Endothelial cell of umbilical vein (primary cell): ENCODE data around the gene TOP3B. TPM values are rescaled to one million over a fixed set of nuclear protein-coding genes. Genes with fewer than 3 reads are reported as not detected.

Source experiments
- BruUV-seq: library from RNA; stranded (reverse); fragments of 400-500 nt; replicated peaks from 2 replicates; lab custom pipeline; 2021; lab: Mats Ljungman, UMichigan
- CTCF ChIA-PET: fragments of 300-600, 350-600 bp; sonication (Branson Sonifier 250); formaldehyde crosslinking; loops from one replicate; lab custom pipeline; 2021; ENCODE audit warnings: antibody characterized with exemption, inconsistent platforms; lab: Charles Lee
- POLR2A ChIA-PET: fragments of 300-600, 350-600 bp; sonication (Branson Sonifier 250); formaldehyde crosslinking; loops from one replicate; lab custom pipeline; 2021; ENCODE audit warnings: antibody characterized with exemption, inconsistent platforms; lab: Charles Lee
- DNase-seq: peaks from one replicate; pipeline ENCODE4 v3.0.0-alpha.2; 2011; ENCODE audit warnings: low read depth, low spot score
- FAIRE-seq: peaks from 2 replicates; lab custom pipeline; 2011; peaks lifted over from hg19 to GRCh38; lab: Jason Lieb, UNC
- H2AFZ ChIP-seq: 2 replicates; pipeline ENCODE4 v1.6.0; 2012; ENCODE audit warnings: low read depth, low read length, control low read depth, inconsistent platforms
- H3K27ac ChIP-seq: 2 replicates; pipeline ENCODE4 v1.5.1; 2011; ENCODE audit warnings: low read depth, mild to moderate bottlenecking, control low read depth, low read length, moderate library complexity; ENCODE audit not compliant: insufficient read depth
- H3K27me3 ChIP-seq, 2 experiments: 2 replicates each; pipeline versions ENCODE4 v1.6.0 to v1.6.1; 2011; ENCODE audit warnings: low read length in 2 of 2, mixed read lengths in 1 of 2; ENCODE audit not compliant: control insufficient read depth in 2 of 2, insufficient read depth in 2 of 2
- H3K36me3 ChIP-seq, 2 experiments: 2 replicates in 1 of 2; 3 replicates in 1 of 2; pipeline ENCODE4 v1.5.1; 2011; ENCODE audit warnings: low read length in 2 of 2, mild to moderate bottlenecking in 1 of 2, moderate library complexity in 1 of 2; ENCODE audit not compliant: control insufficient read depth in 2 of 2, insufficient read depth in 2 of 2; ENCODE audit errors: extremely low read depth in 1 of 2
- H3K4me1 ChIP-seq: 3 replicates; pipeline ENCODE4 v1.5.1; 2011; ENCODE audit warnings: mild to moderate bottlenecking, low read length; ENCODE audit not compliant: control insufficient read depth, insufficient read depth; ENCODE audit errors: extremely low read depth
- H3K4me2 ChIP-seq: 2 replicates; pipeline ENCODE4 v1.6.1; 2011; ENCODE audit warnings: low read length, control low read depth, mixed read lengths; ENCODE audit not compliant: insufficient read depth
- H3K4me3 ChIP-seq, 3 experiments: fragments of 200-600 bp in 1 of 3; sonication (generic), shearing (Covaris generic) in 1 of 3; replicated peaks in 1 of 3; 2 replicates each; pipeline ENCODE4 v1.5.1; 2011 to 2016; ENCODE audit warnings: control low read depth in 3 of 3, low read length in 3 of 3, mild to moderate bottlenecking in 2 of 3, inconsistent platforms in 1 of 3, low read depth in 1 of 3, moderate library complexity in 1 of 3; ENCODE audit not compliant: insufficient read depth in 1 of 3
- H3K79me2 ChIP-seq: 2 replicates; pipeline ENCODE4 v1.6.0; 2012; ENCODE audit warnings: low read length, inconsistent platforms; ENCODE audit not compliant: control insufficient read depth, insufficient read depth
- H3K9ac ChIP-seq: replicated peaks from 2 replicates; pipeline ENCODE3; 2011; ENCODE audit warnings: low read length, control low read depth; ENCODE audit not compliant: insufficient read depth; ENCODE audit errors: extremely low read depth
- H3K9me1 ChIP-seq: replicated peaks from 3 replicates; pipeline ENCODE4 v1.6.0; 2011; ENCODE audit warnings: mild to moderate bottlenecking, low read length; ENCODE audit not compliant: control insufficient read depth, insufficient read depth; ENCODE audit errors: extremely low read depth
- H3K9me3 ChIP-seq: replicated peaks from 2 replicates; pipeline ENCODE4 v1.5.1; 2012; ENCODE audit warnings: low read length, inconsistent platforms; ENCODE audit not compliant: control insufficient read depth, insufficient read depth
- H4K20me1 ChIP-seq: replicated peaks from 2 replicates; pipeline ENCODE3; 2011; ENCODE audit warnings: mild to moderate bottlenecking, low read length; ENCODE audit not compliant: control insufficient read depth, insufficient read depth; ENCODE audit errors: extremely low read depth
- CTCF ChIP-seq, 2 donors: IDR thresholded peaks; 1 replicate in 1 of 2; 2 replicates in 1 of 2; pipeline ENCODE4 v1.5.1; 2011; ENCODE audit warnings: low read length in 2 of 2, mild to moderate bottlenecking in 2 of 2, moderate library complexity in 2 of 2, control low read depth in 1 of 2, inconsistent platforms in 1 of 2, low read depth in 1 of 2; ENCODE audit not compliant: insufficient read depth in 1 of 2; ENCODE audit errors: extremely low read depth in 1 of 2
- FOS ChIP-seq: IDR thresholded peaks from 2 replicates; pipeline ENCODE4 v1.6.1; 2011; ENCODE audit warnings: mild to moderate bottlenecking, low read length, moderate library complexity, borderline replicate concordance; ENCODE audit not compliant: insufficient read depth
- POLR2A ChIP-seq: IDR thresholded peaks from 2 replicates; pipeline ENCODE4 v1.6.1; 2012; ENCODE audit warnings: low read depth, mild to moderate bottlenecking, control low read depth, low read length
- dilution Hi-C: fragments of 300-500 bp; cut with MboI; formaldehyde crosslinking; loops from one replicate; pipeline ENCODE4 v1.15.0; 2019; ENCODE audit warnings: low sequenced_read_pairs; ENCODE audit not compliant: extremely low pct_ligation_motif_present
- intact Hi-C: fragments of 100-400 bp; cut with micrococcal nuclease; formaldehyde crosslinking; loops from one replicate; pipeline ENCODE4 v1.10.0; 2022
- polyA plus RNA-seq, 4 experiments: library from polyadenylated mRNA; depleted of rRNA in 3 of 4; stranded (reverse) in 3 of 4; unstranded in 1 of 4; fragments of >200 nt; gene quantifications; 2 replicates each; pipeline versions ENCODE4 v1.2.1 to v1.2.3, GENCODE V29; 2011 to 2012; ENCODE audit warnings: missing spikeins in 1 of 4
- total RNA-seq: library from RNA; stranded (reverse); gene quantifications from 2 replicates; pipeline ENCODE4 v1.2.3, GENCODE V29; 2021
- TF ChIP-seq, protein P1 (sequence below): IDR thresholded peaks from 2 replicates; pipeline ENCODE4 v1.6.1; 2011; ENCODE audit not compliant: insufficient read depth, insufficient read length

Gene TOP3B
- total and polyA plus RNA-seq, 2 donors (not counting 3 experiments of a cell fraction or from before 2014, with no cell fraction given): 25.2 to 56.5 TPM

GRCh38 chr22:21992593-21993237, 10.1 kb upstream of the TOP3B start:
- no peak overlapping the region for H3K9ac ChIP-seq
- POLR2A ChIA-PET: interaction anchor here (0.6 kb wide), 1 partner anchor 50 kb away, joined by 5 read pairs; no protein-coding TSS in a partner anchor
- intact Hi-C loops (no loop called here), dilution Hi-C loops (no loop called here)
- H2AFZ ChIP-seq: no peak overlapping the region
- no peak for FAIRE-seq
- no peaks in the 10 kb centered on the region for H3K4me1 ChIP-seq
- no peak for DNase-seq
- CTCF ChIA-PET: interaction anchor here (2.1 kb wide), 1 partner anchor 8 kb away, joined by 8 read pairs; no protein-coding TSS in a partner anchor
- no peak overlapping the region for H3K4me2 ChIP-seq
- no peak for TF ChIP-seq CTCF (IDR thresholded peaks at IDR 0.05; ENCODE audit: extremely low read depth in 1 of 2, insufficient read depth in 1 of 2, low read depth in 1 of 2, low read length in 2 of 2)
- H3K36me3 ChIP-seq: no peaks in the 10 kb centered on the region
- peaks cover 5 to 7% of the 10 kb centered on the region in 2 experiments for H3K27me3 ChIP-seq
- no peaks in the 10 kb centered on the region for H3K79me2 ChIP-seq
- H3K27ac ChIP-seq: no peak overlapping the region
- no TSS peak for BruUV-seq
- no peaks in the 10 kb centered on the region for H3K9me1 ChIP-seq
- no peaks in the 10 kb centered on the region for H3K9me3 ChIP-seq
- no peak overlapping the region for H3K4me3 ChIP-seq
- H4K20me1 ChIP-seq: no peaks in the 10 kb centered on the region

GRCh38 chr22:21991774-21992173, 9.2 kb upstream of the TOP3B start:
- H3K27ac ChIP-seq: no peak overlapping the region
- H2AFZ ChIP-seq: no peak overlapping the region
- peaks cover 5% of the 10 kb centered on the region in 2 experiments for H3K27me3 ChIP-seq
- ChIA-PET CTCF (interaction anchor here (0.7 to 1.4 kb wide), 2 partner anchors 10 to 52 kb away, joined by 3 read pairs; no protein-coding TSS in a partner anchor), POLR2A (interaction anchor here (0.6 kb wide), 1 partner anchor 49 kb away, joined by 5 read pairs; no protein-coding TSS in a partner anchor)
- no peaks in the 10 kb centered on the region for H4K20me1 ChIP-seq
- FAIRE-seq: no peak
- no peaks in the 10 kb centered on the region for H3K9me3 ChIP-seq
- no TSS peak for BruUV-seq
- H3K9me1 ChIP-seq: no peaks in the 10 kb centered on the region
- H3K4me3 ChIP-seq: no peak overlapping the region
- intact Hi-C loops: no loop called here
- DNase-seq: no peak
- TF ChIP-seq CTCF (IDR thresholded peaks at IDR 0.05; ENCODE audit: extremely low read depth in 1 of 2, insufficient read depth in 1 of 2, low read depth in 1 of 2, low read length in 2 of 2): no peak
- TF ChIP-seq, protein P1, sequence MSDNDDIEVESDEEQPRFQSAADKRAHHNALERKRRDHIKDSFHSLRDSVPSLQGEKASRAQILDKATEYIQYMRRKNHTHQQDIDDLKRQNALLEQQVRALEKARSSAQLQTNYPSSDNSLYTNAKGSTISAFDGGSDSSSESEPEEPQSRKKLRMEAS: no peak
- TF ChIP-seq POLR2A: no peak
- no peak for TF ChIP-seq FOS
- H3K4me1 ChIP-seq: no peaks in the 10 kb centered on the region
- H3K9ac ChIP-seq: no peak overlapping the region
- no peak overlapping the region for H3K4me2 ChIP-seq
- dilution Hi-C loops: no loop called here
- H3K36me3 ChIP-seq: no peaks in the 10 kb centered on the region
- no peaks in the 10 kb centered on the region for H3K79me2 ChIP-seq
